Left ventricle myocardium superior (tissue), 1 donor: ENCODE measurements around the gene DLX6. TPM values are rescaled to one million over a fixed set of nuclear protein-coding genes. Genes with fewer than 3 reads are reported as not detected.
"Not testable (repeated sequence)": the region's sequence is repeated elsewhere in the genome, so short reads cannot be mapped to it uniquely, and the experiment has no call there.

Experiments used
- ATAC-seq: fragments of 200-7000 bp; cut with Tn5 transposase; one replicate; pipeline ENCODE4 v1.9.1; 2020; ENCODE audit warnings: mild to moderate bottlenecking, moderate library complexity
- DNase-seq: peaks from one replicate; pipeline ENCODE4 v3.0.0-alpha.2; 2020
- intact Hi-C: fragments of 100-400 bp; cut with micrococcal nuclease; formaldehyde crosslinking; loops from one replicate; pipeline ENCODE4 v1.11.0; 2022
- total RNA-seq: library from RNA; stranded (reverse); fragmentation: NEBNext Ultra II Directional; extraction: Animal tissue kit (Norgen Biotek cat#: 25700); gene quantifications from one replicate; pipeline ENCODE4 v1.2.1, GENCODE V29; 2021
- donor health status: DM: no; HTN: yes; CAD: no; lungs with severe emphysema.

Gene DLX6
- total RNA-seq, 1 donor from 2014 or later: not detected

- DNase-seq (no peak), ATAC-seq (no peak)
- intact Hi-C loops: no loop called here
These were observed 13.6 kb downstream of the DLX6 start for GRCh38 chr7:97018791-97019531.

GRCh38 chr7:97019710-97020225 lies 14.4 kb downstream of the DLX6 start:
- ATAC-seq (no peak), DNase-seq (no peak)
- intact Hi-C loops: no loop called here

GRCh38 chr7:97020601-97020995 lies 15.2 kb downstream of the DLX6 start:
- intact Hi-C loops: no loop called here
- DNase-seq (no peak), ATAC-seq (no peak)

GRCh38 chr7:97020996-97021746 lies 15.8 kb downstream of the DLX6 start:
- intact Hi-C loops: no loop called here
- DNase-seq (no peak), ATAC-seq (no peak)

DNA sequence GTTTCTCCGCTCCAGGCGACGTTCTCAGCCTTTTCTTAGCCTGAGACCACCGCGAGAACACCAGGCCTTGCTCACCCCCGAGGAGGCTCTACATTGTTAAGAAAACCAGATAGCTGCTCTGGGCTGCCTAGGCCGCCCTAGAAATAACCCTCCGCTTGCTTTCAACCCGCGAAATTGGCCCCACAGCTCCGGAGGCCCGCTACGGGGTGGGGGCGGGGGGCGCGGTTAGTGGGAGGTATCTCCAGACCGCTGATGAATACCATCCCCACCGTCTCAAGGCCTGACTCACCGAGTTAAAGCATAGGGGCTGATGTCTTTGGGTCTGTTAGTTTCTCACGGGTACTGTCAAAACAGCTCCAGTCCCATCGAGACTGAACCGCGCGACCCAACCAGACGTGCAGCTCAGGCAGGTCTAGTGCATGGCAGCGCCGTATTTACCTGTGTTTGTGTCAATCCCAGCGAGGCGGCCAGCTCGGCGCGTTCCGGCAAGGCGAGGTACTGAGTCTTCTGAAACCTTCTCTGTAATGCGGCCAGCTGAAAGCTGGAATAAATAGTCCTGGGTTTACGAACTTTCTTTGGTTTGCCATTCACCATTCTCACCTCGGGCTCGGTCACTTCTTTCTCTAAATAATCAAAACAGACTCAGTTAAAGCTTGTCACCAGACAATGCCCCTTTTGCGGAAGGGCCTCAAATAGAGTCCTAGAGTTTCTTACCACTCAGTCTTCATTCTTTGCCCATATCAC lies 16.6 kb downstream of the DLX6 start:
- intact Hi-C loops: no loop called here
- DNase-seq: no peak

GRCh38 chr7:97022491-97023306 lies 17.3 kb downstream of the DLX6 start:
- no peak for DNase-seq
- ATAC-seq: no peak
- intact Hi-C loops: no loop called here

More for the DNA sequence above, 16.6 kb downstream of the DLX6 start:
- ATAC-seq: no peak

GRCh38 chr7:97024209-97025129 lies 19.1 kb downstream of the DLX6 start, which contains the start of gene DLX5:
Gene DLX5, minus strand, starts transcription at chr7:97024831. Its CDS starts 208 bp downstream, at chr7:97024623.
- ATAC-seq: peak; percentile 40
- peak; percentile 45 for DNase-seq
- intact Hi-C loops: no loop called here

DNA sequence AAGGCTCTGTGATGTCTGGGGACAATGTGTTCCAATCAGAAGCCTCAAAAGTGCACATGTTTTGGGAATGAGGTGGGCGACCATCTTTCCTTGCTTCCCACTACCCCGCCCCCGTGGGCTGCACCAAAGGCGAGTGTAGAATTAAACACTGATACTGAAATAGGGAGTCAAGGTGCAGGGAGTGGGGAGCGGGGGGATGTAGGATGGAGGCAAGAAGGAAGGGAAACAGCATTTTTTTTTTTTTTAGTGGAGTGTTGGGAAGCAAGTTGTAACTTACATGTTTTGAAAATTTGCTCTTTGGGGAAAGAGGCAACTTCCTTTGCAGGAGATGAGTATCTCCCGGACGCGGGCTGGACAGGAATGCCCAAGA lies 19.8 kb downstream of the DLX6 start:
- ATAC-seq: no peak
- intact Hi-C loops: no loop called here
- DNase-seq: no peak

DNA sequence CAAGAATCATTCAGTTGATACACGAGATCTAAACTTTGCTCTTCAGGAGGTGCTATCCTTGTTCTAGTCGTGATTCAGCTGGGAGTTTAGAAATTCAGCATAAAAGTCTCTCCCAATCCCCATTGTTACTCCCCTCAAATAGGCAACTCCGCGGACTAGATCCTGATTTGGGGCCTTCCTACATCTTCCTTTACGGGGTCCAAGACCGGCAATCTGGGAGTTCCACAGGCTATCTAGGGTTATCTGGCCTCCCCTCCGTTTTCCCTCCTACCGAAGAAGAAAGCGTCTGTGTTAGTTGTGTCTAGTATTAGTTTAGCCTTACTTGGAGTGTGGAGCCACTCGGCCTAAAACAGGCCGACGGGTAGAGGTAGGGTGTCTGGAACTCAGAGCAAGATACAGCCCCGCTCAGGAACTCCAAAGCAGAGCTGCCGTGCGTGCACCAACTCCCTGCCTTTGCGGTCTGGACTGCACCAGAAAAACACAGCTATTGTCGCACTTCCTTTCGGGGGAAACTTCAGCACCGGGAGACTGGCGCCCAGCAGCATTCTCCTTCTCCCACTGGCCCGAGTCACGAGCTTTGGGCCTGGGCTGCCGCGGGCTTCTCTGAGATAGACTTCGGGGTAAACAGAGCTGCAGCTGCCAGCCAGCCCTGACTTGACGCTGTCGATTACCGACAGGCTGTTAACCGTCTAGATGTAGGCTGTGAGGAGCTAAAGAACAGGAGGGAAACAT lies 20.8 kb downstream of the DLX6 start:
- no peak for DNase-seq
- intact Hi-C loops: loop anchor here (2.0 kb wide), 1 partner anchor 953 kb away; no protein-coding TSS in a partner anchor
- ATAC-seq: peak; percentile 35

DNA sequence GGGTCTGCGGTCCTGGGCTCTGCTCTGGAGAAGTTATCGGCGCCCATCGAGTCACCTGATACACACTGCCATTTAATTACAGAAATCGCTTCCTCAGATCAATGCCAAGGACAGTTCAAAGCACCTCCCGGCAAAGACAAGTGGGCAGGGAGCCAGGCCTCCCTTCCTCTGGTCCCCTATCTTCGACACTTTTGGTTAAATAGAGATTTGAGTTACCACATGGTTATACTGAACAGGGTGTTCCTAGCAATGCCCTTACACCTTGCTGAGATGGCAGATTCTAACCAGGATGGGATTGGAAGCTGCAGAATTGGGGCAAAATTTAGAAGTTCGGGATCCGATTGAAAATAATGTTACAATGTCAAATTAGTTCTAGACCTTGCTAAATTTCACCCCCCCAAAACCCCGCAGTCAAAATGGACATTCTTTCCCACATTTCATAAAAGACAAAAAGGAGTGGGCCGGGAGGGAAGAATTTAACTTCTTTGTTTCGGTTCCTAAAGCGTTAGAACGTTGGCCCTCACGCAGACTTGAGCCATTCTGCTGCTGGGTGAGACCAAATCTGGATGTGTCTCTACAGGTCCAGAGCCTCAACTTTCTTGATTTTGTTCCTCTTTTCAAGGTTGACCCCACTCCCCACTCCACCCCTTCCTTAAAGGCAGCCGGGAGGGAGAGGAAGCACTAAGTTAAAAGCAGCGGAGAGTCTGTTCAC lies 21.5 kb downstream of the DLX6 start:
- peak; percentile 48 for ATAC-seq

DNA sequence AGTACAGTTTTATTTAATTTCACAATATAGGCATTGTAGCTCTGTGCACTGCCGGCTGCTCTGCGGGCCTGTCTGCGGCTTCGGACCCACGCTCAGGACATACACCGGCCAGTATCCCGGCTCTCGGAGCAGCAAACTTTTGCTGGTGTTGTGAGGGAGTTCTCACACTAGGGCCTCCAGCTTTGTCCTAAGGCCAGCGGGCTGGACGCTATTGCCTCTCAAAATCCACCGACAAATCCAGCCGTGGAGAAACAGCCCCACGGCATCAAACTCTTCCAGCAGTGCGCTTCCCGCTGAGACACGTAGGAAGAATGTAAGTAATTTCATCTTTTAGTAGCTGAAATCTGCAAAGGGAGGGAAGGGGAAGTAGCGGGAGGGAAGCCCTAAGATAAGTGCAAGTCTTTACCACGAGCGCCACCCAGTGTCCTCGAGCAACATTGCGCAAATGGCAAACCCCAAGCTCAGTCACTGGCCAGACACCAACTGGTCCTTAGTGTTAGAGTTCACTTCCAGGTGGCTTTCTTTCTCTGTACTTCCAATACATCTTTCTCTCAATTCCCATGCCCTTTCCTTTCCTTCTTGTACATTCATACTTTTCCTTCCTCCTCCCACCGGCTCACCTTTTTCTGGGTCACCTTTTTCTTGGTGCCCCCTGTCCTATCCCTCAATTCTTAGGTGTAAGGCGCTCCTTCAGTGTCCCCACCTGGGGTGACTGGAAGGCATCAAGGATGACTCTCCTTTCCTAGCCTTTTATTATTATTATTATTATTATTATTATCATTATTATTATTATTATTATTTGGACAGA lies 22.3 kb downstream of the DLX6 start:
- intact Hi-C loops: loop anchor here (2.0 kb wide), 1 partner anchor 955 kb away; no protein-coding TSS in a partner anchor
- peak; percentile 95 for ATAC-seq
- DNase-seq: peak; percentile 74

More for the DNA sequence above, 21.5 kb downstream of the DLX6 start:
- intact Hi-C loops: loop anchor here (2.0 kb wide), 1 partner anchor 954 kb away; no protein-coding TSS in a partner anchor
- DNase-seq: no peak

GRCh38 chr7:97034213-97034852 lies 29.0 kb downstream of the DLX6 start:
- DNase-seq, ATAC-seq, intact Hi-C loops: not testable (repeated sequence)

GRCh38 chr7:97039374-97040065 lies 34.2 kb downstream of the DLX6 start:
- DNase-seq (no peak), ATAC-seq (no peak)
- intact Hi-C loops: no loop called here

DNA sequence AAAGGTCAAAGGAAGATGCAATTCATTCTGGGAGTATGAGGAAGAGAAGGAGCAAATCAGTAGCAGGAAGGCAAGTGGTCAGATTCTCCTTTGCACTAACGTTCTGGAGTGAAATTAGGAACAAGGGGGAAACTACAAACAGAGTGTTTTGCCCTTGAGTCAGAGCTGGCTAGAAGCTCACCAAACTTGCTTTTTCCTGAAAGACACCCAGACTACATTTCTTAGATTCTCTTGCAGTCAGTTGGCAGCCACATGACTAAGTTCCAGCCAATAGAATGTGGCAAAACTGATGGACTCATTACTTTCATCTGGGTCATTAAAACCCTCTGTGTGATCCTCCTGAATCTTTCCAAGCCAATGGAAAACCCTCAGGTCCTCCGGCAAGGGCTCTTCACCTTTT lies 37.9 kb downstream of the DLX6 start:
- DNase-seq (no peak), ATAC-seq (no peak)
- intact Hi-C loops: no loop called here
